Activated CD8-positive, alpha-beta memory T cell treated with anti-CD3 and anti-CD28 coated beads for 1 hour (primary cell): Measurements from ENCODE around the gene FGFR2.

Source experiments
- DNase-seq, 2 donors: peaks; one replicate each; pipeline ENCODE4 v3.0.0-alpha.2; 2020; ENCODE audit warnings: low read depth in 1 of 2; ENCODE audit errors: extremely low read depth in 1 of 2

The FGFR2 gene

DNA sequence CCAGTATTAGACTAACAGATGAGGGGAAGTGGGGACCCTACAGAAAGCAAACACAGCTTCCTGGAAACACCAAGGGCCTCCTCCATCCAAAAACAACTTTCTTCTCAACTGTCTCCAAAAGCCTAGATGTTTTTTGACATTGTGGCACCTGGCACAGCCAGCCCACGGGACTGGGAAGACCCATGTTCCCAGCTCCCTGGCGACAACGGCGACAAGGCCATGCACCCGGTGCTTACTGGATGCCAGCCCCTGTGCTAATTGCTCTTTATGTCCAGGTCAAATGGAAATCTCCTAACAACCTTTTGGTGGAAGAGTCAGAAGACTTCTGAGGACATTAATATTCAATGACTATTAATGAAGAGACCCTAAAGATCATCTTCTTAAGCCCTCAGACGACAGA, 7.1 kb downstream of the FGFR2 start:
- DNase-seq = no peak

DNA sequence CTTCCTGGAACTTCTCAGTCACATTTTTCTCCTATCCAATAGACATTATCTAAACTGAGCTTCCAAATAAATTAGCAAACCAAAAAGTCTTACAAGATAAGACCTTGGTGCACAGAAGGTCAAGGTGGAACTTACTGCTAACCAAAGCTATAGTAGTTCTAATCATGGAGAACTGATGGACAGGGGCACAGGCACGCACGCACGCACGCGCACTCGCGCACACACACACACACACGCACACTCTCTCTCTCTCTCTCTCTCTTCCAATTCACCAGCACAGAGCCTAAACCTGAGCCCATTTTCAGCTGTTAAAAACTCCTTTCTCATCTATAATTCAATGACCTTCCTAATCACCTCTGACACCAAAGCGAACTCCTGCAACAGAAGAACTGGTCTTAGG, 7.5 kb downstream of the FGFR2 start:
- no peak for DNase-seq

DNA sequence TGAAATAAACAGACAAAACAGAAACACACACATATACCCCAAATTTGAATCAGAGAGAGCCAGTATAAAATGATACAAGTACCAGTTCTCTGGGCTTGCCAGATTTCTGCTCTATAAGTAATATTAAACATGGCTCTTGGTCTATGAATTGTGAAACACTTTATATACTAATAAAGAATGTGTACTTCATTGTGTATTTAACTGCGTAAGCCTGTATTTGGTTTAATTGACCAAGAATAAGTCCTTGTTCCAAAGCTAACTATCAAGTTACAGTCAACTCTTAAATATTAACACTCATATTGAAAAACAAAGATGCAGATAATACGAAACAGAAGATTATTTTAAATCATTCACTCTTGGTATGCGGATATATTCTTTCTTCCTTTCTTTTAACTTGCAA, 8.7 kb downstream of the FGFR2 start:
- no peak for DNase-seq

DNA sequence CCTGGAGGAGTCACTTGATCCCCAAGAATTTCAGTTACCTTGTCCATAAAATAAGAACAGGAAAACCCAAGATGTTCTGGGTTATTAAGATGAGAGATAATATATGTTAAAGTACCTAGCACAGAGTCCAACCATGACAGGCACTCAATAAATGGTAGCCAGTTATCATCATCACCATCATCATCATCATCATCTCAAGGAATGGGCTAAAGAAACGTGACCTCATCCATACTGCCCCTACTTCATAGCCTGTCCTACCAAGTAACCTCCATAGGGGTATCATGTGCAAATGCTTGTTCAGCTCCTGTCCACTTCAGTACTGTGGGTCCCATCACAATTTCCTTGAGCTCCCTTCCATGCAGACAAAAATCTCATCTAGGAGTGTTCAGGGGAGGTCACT, 14.4 kb downstream of the FGFR2 start:
- no peak for DNase-seq

DNA sequence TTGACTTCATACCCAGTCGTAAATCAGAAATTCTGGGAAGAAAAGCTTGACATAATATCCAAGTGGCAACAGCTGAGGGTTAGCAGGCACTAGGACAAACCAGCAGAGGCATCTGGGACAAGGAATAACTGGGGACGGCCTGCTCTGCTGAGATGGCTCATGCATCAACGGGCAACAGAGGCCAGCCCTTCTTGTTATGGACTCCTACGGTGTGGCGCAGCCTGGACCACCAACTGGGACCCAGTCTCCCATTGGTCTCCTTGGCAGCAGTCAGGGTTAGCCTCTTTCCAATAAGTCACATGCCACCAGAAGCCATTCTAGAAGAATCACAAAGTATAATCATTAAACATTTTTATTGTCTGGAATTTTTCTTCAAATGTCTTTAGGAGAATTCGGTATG, 15.0 kb downstream of the FGFR2 start:
- DNase-seq = no peak

DNA sequence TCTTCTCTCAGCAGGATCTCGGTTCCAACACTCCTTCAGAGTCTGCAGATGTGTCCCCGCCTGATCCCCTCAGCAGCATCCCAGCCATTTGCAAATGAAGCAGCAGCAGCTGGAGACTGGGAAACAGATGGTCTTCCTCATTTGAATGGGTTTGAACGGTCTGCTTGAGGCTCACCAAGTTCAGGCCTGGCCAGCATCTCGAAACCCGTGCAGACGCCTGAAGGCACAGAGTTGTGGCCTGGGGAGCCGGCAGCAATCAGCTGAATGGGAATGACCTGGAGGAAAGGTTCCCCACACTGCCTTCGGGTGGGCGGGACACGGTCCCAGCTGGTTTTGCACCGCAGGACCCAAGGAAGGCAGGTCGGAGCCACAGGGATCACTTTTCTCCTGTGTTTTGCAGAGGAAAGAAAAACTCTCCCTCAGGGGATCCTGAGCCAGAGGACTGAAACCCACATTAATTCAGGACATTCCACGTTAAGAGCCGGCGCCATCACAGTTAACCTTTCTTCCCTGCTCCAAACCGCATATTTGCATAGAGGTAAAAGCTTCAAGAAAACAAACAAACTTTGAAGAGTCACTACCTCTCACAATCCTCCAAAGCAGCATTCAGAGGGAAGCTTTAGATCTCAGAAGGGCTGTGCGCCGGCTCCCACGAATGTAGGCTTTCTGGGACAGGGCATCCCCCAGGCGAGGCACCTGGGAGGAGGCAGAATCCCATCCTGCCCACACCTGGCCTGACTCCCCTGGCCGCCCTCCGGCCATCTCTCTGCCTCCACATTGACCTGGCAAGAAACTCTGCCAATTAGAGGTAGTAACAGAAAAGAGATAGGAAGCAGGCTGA, 17.7 kb downstream of the FGFR2 start:
- DNase-seq = no peak

DNA sequence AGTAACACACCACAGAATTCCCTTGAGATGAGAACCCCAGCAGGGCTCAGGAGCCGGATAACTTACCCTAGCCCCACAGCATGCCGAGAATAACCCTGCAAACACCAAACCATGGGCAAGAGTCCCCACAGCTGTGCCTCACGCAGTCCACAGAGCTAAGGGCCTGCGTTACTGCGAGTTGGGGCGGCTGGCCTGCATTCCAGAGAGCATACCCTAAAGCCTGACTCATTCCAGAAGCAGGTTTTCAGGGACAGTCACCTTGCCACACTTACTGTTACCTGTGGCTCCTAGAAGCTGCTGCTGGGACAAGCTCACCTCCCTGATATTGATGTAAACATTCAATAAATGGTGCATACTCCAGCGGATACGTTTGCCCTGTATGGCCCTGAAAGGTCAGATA, 18.6 kb downstream of the FGFR2 start:
- no peak for DNase-seq

DNA sequence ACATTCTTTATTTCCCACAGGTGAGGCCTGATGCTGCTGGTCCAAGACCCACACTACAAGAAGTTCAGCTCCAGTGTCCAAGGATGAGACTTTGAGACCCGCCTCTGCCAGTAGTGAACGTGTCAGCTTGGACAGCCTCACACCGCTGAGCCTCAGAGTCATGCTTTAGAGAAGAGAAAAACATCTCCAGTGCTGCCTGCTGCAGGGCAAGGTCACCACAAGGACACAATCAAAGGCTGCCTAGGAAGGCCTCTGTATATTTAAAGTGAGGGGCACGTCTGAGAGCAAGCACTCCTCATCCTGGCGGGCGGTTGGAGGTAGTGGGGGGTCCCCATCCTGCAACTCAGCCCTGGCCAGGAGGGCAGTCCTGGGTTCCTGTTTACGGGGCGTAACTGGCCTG, 19.3 kb downstream of the FGFR2 start:
- no peak for DNase-seq

DNA sequence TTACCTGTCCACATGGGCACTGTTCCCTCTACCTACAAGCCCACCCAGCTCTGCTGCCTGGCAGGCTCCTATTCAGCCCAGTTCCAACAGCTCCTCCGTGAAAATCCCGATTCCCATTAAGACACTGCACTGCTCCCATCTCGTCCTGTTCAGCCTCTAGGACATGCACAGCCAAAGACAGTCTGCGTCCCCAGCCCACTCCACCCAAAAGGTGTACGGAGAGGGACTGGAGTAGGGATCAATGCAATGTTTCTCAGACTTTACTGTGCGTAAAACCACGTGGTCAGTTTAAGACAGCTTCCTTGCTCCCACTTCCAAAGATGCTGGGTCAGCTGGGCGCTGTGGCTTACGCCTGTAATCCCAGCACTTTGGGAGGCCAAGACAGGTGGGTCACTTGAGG, 19.9 kb downstream of the FGFR2 start:
- DNase-seq = no peak

DNA sequence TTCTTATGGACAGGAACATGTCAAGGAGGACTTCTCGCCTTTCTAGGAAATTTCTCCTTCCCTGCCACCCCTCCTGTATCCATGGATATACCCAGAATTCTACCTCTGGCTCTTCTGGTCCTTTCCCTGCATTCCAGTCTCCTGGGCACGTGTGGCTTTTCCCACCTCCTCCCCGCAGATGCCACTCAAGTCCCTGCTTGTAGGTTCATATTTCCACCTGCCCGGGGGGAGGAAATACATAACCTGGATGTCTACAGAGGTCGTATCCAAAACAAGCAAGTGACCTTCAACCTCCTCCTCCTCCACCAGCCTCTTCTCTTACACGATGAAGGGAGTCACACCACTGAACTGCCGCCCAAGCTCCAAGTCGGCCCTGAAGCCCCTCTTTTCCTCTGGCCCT, 20.7 kb downstream of the FGFR2 start:
- no peak for DNase-seq

DNA sequence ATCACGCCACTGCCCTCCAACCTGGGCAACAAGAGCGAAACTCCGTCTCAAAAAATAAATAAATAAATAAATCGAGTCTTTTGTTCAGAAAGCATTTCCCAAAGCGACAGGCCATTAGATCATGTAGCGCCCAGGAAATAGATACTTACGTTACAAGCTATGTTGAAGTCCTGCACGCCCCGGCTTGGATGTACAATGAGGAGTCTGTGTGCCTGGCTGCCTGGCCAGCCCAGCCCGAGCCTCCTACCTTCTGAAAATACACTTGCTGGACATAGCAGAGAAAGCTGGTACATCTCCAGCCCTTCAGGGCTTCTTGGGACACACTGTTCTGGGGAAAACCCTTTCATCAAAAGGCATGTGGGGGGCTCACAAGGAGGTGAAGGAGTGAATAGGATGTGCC, 22.1 kb downstream of the FGFR2 start:
- no peak for DNase-seq

DNA sequence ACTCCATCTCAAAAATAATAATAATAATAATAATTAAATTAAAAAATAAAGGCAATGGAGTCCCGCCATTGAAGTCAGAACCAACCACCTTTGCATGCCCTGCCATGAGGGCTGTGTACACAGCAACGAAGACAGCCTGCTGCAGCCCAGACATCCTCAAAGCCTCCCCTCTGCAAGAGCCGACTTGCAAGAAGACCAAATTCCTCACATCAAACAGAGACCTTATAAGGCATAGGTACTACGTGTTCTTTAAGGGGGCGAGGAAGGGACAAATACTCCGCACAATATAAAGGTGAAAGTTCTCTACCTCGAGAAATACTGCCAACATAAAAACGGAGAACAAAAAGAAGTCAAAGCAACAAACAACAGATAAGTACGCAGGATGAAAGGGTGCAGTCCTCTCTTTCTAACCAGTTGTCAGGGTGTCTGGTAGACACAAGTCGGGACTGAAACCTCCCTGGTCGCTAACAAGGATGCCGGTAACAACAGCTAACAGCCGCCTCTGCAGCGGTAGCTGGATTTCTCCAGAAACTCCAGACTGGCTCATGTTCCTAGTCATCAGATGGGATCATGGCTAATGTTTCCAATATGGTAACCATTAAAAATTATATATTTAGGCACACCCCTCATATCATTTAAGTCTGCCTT, 23.6 kb downstream of the FGFR2 start:
- no peak for DNase-seq

DNA sequence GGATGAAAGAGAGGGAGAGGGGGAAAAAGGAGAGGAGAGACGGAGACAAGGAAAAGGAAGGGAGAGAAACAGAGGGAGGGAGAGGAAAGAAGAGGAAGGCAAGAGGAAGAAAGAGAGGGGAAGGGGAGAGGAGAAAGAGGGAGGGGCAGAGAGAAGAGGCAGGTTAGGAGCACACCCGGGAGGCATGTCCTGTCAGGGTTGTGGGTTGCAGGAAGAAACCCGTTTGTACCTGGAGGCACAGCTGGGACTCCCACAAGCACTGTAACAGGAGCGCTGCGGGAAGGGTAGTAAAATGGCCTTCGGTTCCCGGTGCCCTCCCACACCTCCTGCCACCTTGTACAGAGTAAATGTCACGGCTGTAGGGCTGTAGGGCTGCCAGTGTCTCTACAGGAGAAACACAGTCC, 24.7 kb downstream of the FGFR2 start:
- DNase-seq = no peak

DNA sequence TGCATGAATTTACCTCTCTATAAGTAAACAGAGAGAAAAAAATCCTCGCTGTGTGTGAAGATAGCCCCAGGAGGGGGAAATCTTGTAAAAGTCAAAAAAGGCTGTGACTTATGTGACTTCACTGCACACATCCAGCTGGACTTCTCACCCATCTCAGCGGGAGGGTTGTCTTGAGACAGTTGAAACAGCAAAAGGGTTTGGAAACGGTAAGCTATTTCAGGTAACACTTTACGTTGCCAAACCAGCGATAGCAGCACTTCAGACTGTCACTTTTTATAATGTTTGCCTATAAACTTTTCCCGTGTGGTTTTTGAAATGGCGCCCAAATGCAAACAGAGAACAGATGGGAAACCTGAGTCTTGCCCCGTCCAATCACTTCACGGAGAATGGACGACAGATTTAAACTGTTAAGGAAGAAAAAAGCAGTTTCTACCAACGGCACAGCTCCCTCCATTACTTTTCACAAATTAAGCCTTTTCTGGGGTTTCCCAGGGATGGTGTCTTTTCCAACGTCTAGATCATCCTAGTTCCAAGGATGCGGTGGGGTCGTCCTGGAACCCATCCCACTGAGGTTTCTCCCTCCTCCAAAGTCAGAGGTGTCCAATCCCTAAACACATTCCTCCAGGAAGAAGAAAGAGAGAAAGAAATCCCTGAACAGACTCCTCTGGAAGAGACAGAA, 25.2 kb downstream of the FGFR2 start:
- no peak for DNase-seq

DNA sequence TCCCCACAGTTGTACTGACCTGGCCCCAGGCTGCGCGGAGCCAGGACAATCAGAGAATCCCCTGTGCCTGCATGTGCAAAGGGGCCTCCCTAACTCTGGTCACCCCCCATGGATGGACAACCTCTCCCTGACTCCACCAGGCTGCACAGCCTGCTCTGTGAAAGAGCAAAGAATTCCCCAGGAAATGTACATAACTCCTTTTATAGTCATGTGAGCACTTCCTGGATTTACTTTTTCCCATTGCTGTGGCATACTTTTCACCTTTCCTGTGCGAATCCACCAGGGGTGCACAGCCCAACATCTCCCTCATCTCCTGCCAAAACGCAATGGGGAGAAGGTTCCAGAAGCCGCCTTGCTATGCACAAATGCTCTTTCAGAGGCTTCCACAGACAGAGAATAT, 27.9 kb downstream of the FGFR2 start:
- DNase-seq = no peak

DNA sequence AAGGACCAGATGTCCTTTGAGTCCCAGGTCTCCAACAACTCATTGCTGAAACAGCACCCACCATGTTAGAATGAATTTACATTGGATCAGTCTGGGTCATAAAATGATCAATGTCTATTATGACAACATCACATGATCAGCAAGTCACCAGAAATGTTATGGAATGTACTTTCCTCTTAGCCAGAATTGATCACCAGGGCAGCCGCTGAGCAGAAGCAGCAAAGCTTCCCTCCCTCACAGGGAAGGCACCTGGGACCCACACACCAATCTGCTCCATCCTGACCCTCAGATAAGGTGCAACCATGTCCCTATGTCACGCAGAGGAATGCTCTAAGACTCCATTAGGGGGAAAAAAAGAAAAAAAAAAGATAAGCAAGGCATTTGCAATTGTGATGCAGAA, 30.0 kb downstream of the FGFR2 start:
- DNase-seq = no peak

DNA sequence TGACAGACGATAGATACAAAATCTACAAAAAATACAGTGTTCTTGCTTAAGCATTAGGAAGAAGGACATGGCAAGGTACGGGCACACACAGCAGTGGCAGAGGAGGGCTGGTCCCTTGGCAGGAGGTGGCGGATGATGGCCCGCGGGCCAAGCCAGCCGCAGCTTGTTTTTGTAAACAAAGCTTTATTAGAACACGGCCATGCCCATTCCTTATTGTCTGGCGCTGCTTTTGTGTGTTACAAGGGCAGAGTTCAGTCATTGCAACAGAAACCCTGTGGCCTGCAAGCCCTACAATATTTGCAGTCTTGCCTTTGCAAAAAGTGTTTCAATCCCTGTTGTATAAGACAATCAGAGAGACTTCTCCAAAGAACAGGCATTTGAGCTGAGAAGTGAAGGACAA, 30.7 kb downstream of the FGFR2 start:
- no peak for DNase-seq

DNA sequence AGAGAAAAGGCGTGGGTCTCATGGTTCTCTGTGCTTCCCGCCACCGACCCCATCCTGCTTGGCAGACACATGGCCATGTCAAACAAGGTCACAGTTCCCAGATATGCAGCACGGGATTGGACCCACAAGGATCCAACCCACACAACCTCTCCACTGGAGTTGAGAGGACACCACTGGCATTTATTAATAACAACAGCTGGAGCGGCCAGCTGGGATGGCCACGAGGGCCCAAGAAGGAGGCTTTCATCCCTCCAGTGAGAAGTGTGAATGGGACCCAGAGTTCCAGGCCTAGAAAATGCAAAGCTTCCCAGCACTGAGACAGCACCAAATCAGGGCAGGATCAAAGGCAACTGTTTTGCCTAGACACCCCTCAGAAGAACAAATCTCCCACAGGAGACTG, 31.5 kb downstream of the FGFR2 start:
- DNase-seq = no peak

DNA sequence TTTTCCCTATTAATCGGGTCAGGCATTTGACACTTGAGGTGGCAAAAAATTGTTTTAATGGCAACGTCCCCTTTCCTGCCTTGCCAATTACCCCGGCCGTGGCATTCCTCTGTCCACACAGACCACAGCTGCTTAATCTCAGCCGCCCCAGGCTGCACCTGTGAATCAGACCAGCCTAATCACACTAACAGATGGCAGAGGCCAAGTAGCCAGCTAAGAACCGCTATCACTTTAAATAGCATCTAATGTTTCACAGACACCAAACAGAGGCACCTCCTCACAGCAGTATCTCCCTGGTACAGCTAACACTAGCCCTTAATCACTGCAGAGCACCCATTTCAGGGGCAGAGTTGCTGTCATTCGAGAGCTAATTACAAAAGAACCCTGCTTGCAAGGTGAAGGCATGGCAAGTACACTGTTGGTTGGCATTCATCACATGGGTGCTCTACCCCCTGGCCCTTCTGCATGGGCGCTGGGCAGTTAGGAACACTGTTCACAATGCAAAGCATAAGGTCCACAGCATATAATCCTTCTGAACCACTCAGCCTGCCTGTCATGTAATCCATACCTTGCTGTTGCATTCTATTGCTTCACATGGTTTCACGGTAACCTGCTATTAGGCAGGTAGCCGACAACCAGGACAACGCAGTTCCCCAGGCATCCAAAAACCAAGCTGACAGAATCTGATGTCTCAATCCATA, 38.8 kb downstream of the FGFR2 start:
- DNase-seq = no peak

DNA sequence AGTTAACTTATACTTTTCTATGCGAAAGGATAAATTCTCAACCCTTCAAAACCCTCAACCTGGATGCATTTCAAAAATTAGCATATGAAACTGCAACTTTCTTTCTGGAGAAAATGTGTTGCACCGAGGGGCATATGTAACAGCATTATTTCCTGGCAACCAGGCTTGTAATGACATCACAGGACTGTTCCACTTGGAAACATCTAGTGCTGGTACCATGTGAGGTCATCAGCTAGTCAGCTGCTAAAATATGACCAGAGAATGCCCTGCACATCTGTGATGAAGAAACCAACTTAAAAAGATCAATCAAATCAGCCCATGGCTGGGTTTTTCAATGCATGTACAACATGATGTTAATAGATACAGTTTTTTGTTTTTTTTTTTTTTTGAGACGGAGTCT, 40.0 kb downstream of the FGFR2 start:
- no peak for DNase-seq

DNA sequence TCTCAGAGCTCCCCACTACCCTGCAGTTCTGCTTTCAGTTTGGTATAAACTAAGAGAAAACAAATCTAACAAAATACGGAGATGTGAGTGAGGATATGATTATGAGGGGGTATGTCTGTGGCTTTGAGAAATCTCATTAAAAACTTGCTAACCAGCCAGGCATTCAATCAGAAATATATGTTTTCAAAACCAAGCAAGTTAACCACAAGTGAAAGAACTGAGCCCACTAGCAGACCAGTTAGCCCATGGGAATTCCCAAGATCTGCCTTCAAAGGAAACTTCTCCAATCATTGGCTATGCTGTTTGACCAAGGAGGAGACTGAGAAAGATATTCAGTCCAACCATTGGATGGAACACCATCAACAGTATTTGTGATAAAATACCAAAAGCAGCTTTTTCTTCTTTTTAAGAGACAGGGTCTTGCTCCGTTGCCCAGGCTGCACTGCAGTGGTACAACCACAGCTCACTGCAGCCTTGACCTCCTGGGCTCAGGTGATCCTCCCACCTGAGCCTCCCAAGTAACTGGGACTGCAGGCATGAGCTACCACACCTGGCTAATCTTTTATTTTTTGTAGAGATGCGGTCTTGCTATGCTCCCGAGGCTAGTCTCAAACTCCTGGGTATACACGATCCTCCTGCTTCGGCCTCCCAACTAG, 41.2 kb downstream of the FGFR2 start:
- DNase-seq = no peak
